Endothelial cell (in vitro differentiated cells): ENCODE measurements around the gene HINT2. TPM values are rescaled to one million over a fixed set of nuclear protein-coding genes. Genes with fewer than 3 reads are reported as not detected.

Experiments
- DNase-seq: peaks from one replicate; pipeline ENCODE4 v3.0.0; 2021; ENCODE audit warnings: low spot score
- H3K27ac Mint-ChIP-seq: one replicate; pipeline ENCODE4 v1.8.0; 2021; ENCODE audit warnings: mixed read lengths, inconsistent platforms; ENCODE audit not compliant: unreplicated experiment
- H3K27me3 Mint-ChIP-seq: one replicate; pipeline ENCODE4 v1.8.0; 2021; ENCODE audit warnings: mild to moderate bottlenecking, moderate library complexity, mixed read lengths, inconsistent platforms; ENCODE audit not compliant: unreplicated experiment
- H3K36me3 Mint-ChIP-seq: one replicate; pipeline ENCODE4 v1.8.0; 2021; ENCODE audit warnings: mild to moderate bottlenecking, low read depth, mixed read lengths, inconsistent platforms; ENCODE audit not compliant: unreplicated experiment
- H3K4me1 Mint-ChIP-seq: one replicate; pipeline ENCODE4 v1.8.0; 2021; ENCODE audit warnings: mild to moderate bottlenecking, mixed read lengths, inconsistent platforms; ENCODE audit not compliant: unreplicated experiment
- H3K4me3 Mint-ChIP-seq: one replicate; pipeline ENCODE4 v1.8.0; 2021; ENCODE audit warnings: mild to moderate bottlenecking, mixed read lengths, inconsistent platforms; ENCODE audit not compliant: unreplicated experiment
- H3K9me3 Mint-ChIP-seq: one replicate; pipeline ENCODE4 v1.8.0; 2021; ENCODE audit warnings: mixed read lengths, inconsistent platforms; ENCODE audit not compliant: unreplicated experiment
- CTCF ChIP-seq: fragments of 200-600 bp; sonication (generic); IDR thresholded peaks from one replicate; pipeline ENCODE4 v1.5.0; 2021; ENCODE audit warnings: antibody characterized with exemption; ENCODE audit not compliant: unreplicated experiment
- total RNA-seq: library from RNA; stranded (reverse); fragmentation: NEBNext Ultra II Directional; extraction: Animal tissue kit (Norgen Biotek cat#: 25700); gene quantifications from one replicate; pipeline ENCODE4 v1.2.1, GENCODE V29; 2021; ENCODE audit not compliant: unreplicated experiment

HINT2 gene
- total RNA-seq, 1 donor from 2014 or later = 43.3 TPM

DNA sequence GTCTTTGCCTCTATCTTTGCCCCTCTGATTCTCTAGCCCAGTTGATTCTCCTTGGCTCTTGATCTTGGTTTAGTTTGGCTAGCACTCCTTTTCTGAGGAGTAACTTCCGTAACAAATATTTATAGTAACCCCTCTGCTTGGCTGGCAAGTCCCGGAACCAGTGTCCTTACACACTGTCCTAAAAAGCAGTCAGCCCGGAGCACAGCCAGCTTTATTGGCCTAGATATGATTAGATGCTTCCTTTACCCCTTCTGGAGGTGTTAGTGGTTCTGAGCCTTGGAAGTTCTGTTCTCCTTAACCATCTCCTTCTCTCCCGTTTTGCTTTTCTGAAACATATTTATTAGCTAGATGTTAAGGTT is 43.8 kb downstream of the HINT2 start:
- no peak for DNase-seq
- no peaks in the 10 kb centered on the region for H3K9me3 Mint-ChIP-seq
- no peak overlapping the region for H3K27ac Mint-ChIP-seq
- H3K27me3 Mint-ChIP-seq = peaks cover 3% of the 10 kb centered on the region
- peaks cover 14% of the 10 kb centered on the region for H3K4me1 Mint-ChIP-seq
- TF ChIP-seq CTCF = no peak
- no peaks in the 10 kb centered on the region for H3K36me3 Mint-ChIP-seq
- H3K4me3 Mint-ChIP-seq = no peak overlapping the region

DNA sequence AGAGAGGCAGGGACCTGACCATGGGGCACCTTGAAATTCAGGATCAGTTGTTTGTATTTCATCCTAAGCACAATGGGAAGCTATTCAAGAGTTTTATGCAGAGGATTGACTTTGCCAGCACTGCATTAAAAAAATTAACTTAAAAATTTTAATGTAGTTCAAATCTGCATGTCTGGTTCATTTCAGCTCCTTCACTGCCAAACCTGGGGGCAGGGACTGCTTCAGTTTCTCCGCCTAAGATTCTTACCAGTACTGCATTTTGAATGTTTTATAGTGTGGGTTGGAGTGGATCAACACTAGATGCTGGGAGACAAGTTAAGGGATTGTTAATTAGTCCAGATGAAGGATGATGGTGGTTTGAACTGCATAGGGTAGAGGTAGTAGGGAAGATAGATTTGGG is 45.1 kb downstream of the HINT2 start:
- Mint-ChIP-seq H3K27me3 (peaks cover 3% of the 10 kb centered on the region), H3K9me3 (no peaks in the 10 kb centered on the region), H3K4me1 (peaks cover under 1% of the 10 kb centered on the region), H3K27ac (no peak overlapping the region), H3K36me3 (no peaks in the 10 kb centered on the region), H3K4me3 (no peak overlapping the region)
- DNase-seq = no peak
- no peak for TF ChIP-seq CTCF

DNA sequence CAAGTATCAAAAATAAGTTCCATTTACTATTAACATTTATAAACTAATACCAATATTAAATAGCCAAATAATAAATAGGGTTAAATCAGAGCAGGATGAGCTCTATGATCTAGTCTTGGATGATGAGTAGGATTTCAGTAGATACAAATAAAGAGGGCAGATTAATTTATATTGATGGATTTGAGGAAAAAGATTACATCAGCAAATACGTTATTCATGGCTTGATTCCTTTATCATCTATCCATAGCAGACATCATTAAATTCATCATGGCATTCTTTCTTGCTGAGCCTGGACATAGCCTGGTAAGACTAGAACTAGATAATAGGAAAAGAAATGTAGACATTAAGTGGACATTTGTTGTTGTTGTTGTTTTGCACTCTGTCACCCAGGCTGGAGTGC is 47.4 kb downstream of the HINT2 start:
- no peak for TF ChIP-seq CTCF
- peaks cover 6% of the 10 kb centered on the region for H3K27me3 Mint-ChIP-seq
- no peaks in the 10 kb centered on the region for H3K9me3 Mint-ChIP-seq
- no peak overlapping the region for H3K4me3 Mint-ChIP-seq
- H3K27ac Mint-ChIP-seq = no peak overlapping the region
- no peaks in the 10 kb centered on the region for H3K36me3 Mint-ChIP-seq
- no peak for DNase-seq
- no peaks in the 10 kb centered on the region for H3K4me1 Mint-ChIP-seq

DNA sequence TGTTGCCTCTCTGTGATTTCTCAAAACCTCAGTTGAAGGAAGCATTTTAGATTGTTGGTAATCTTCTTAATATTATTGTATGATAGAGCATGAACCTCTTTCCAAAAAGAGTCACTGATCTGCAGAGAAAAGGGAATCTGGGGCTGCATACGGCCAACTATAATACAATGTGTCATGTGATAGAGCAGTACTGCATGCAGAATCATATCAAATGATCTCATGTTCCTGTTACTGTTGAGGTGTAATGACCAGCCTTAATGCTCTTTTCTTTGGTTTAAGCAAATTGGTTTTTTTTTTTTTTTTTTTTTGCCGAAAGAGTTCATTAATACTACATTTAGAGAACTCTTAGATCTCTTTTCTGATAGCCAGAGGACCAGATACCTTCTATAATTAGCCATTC is 47.8 kb downstream of the HINT2 start:
- Mint-ChIP-seq H3K4me3 (no peak overlapping the region), H3K4me1 (peaks cover 2% of the 10 kb centered on the region), H3K27ac (no peak overlapping the region), H3K36me3 (no peaks in the 10 kb centered on the region), H3K9me3 (no peaks in the 10 kb centered on the region), H3K27me3 (peaks cover 6% of the 10 kb centered on the region)
- no peak for DNase-seq
- TF ChIP-seq CTCF = no peak

DNA sequence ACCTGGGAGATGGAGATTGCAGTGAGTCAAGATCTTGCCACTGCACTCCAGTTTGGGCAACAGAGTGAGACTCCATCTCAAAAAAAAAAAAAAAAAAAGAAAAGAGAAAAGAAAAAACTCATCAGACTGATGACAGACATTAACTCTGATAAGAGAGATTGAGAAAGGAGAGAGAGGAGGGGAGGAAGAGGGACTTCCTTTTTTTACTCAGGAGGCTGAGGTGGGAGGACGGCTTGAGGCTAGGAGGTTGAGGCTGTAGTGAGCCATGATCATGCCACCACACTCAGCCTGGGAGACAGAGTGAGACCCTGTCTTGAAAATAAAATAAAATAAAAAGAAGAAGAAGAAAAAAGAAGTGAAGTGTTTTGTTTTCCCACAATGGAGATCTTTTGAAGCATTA is 51.0 kb downstream of the HINT2 start:
- no peaks in the 10 kb centered on the region for H3K9me3 Mint-ChIP-seq
- H3K4me1 Mint-ChIP-seq = peaks cover 26% of the 10 kb centered on the region
- H3K4me3 Mint-ChIP-seq = no peak overlapping the region
- no peak for DNase-seq
- H3K27me3 Mint-ChIP-seq = peaks cover 8% of the 10 kb centered on the region
- H3K27ac Mint-ChIP-seq = no peak overlapping the region
- H3K36me3 Mint-ChIP-seq = no peaks in the 10 kb centered on the region
- TF ChIP-seq CTCF = no peak
